Neural progenitor cell (in vitro differentiated cells): Measurements from ENCODE around the gene NOP53. TPM values are rescaled to one million over a fixed set of nuclear protein-coding genes. Genes with fewer than 3 reads are reported as not detected.

Experiments used
- DNase-seq: peaks from one replicate; pipeline ENCODE4 v3.0.0-alpha.2; 2016; ENCODE audit warnings: low spot score
- H2AFZ ChIP-seq: fragments of 200-600 bp; sonication (generic); replicated peaks from 2 replicates; pipeline ENCODE4 v1.6.1; 2016; ENCODE audit warnings: antibody characterized with exemption
- H3F3A ChIP-seq: fragments of 200-600 bp; sonication (generic); 2 replicates; pipeline ENCODE4 v1.6.1; 2016; ENCODE audit warnings: antibody characterized with exemption, low read depth
- H3K27ac ChIP-seq: fragments of 200-600 bp; sonication (generic); 2 replicates; pipeline ENCODE4 v1.5.1; 2016; ENCODE audit warnings: mild to moderate bottlenecking
- H3K27me3 ChIP-seq: fragments of 200-600 bp; sonication (generic); 2 replicates; pipeline ENCODE4 v1.6.1; 2016; ENCODE audit warnings: mild to moderate bottlenecking, moderate library complexity
- H3K36me3 ChIP-seq: fragments of 200-600 bp; sonication (generic); 2 replicates; pipeline ENCODE4 v1.5.1; 2016
- H3K4me1 ChIP-seq: fragments of 200-600 bp; sonication (generic); 2 replicates; pipeline ENCODE4 v1.6.1; 2016; ENCODE audit warnings: mixed run types
- H3K4me2 ChIP-seq: fragments of 200-600 bp; sonication (generic); 2 replicates; pipeline ENCODE4 v1.6.1; 2016
- H3K4me3 ChIP-seq: fragments of 200-600 bp; sonication (generic); 2 replicates; pipeline ENCODE4 v1.5.1; 2016
- H3K79me2 ChIP-seq: fragments of 200-600 bp; sonication (generic); 2 replicates; pipeline ENCODE4 v1.6.1; 2016; ENCODE audit warnings: low read depth
- H3K9ac ChIP-seq: fragments of 200-600 bp; sonication (generic); 2 replicates; pipeline ENCODE4 v1.6.1; 2016
- H3K9me3 ChIP-seq: fragments of 200-600 bp; sonication (generic); 2 replicates; pipeline ENCODE4 v1.5.1; 2016; ENCODE audit warnings: low read depth
- H4K20me1 ChIP-seq: fragments of 200-600 bp; sonication (generic); 2 replicates; pipeline ENCODE4 v1.6.1; 2016; ENCODE audit warnings: low read depth
- H3K27ac Mint-ChIP-seq: 3 replicates; pipeline ENCODE4 v1.8.0; 2021; ENCODE audit warnings: mixed read lengths
- H3K27me3 Mint-ChIP-seq: 2 replicates; pipeline ENCODE4 v1.8.0; 2022; ENCODE audit warnings: low read depth, mild to moderate bottlenecking, inconsistent platforms, moderate library complexity, mixed read lengths; ENCODE audit not compliant: insufficient read depth
- H3K36me3 Mint-ChIP-seq: 3 replicates; pipeline ENCODE4 v1.8.0; 2021; ENCODE audit warnings: mixed read lengths
- H3K4me1 Mint-ChIP-seq: 3 replicates; pipeline ENCODE4 v1.8.0; 2021; ENCODE audit warnings: mixed read lengths
- H3K4me3 Mint-ChIP-seq: 3 replicates; pipeline ENCODE4 v1.8.0; 2021; ENCODE audit warnings: mild to moderate bottlenecking, moderate library complexity, mixed read lengths
- H3K9me3 Mint-ChIP-seq: 3 replicates; pipeline ENCODE4 v1.8.0; 2020; ENCODE audit warnings: mixed read lengths
- EZH2 ChIP-seq: fragments of 200-600 bp; sonication (generic); IDR thresholded peaks from 2 replicates; pipeline ENCODE4 v1.6.1; 2017; ENCODE audit warnings: antibody characterized with exemption, mild to moderate bottlenecking, moderate library complexity
- EZH2phosphoT487 ChIP-seq: fragments of 200-600 bp; sonication (generic); IDR thresholded peaks from 2 replicates; pipeline ENCODE4 v1.6.1; 2017; ENCODE audit warnings: antibody characterized with exemption
- total RNA-seq: library from RNA; depleted of rRNA; stranded (reverse); fragments of >200 nt; gene quantifications from 2 replicates; pipeline ENCODE4 v1.2.3, GENCODE V29; 2015; ENCODE audit warnings: low replicate concordance
- TF ChIP-seq, protein P1 (sequence below): fragments of 200-600 bp; sonication (generic); IDR thresholded peaks from 2 replicates; pipeline ENCODE4 v1.5.1; 2017; ENCODE audit warnings: antibody characterized with exemption, mild to moderate bottlenecking

Gene NOP53
- total RNA-seq, 1 donor from 2014 or later = 101 TPM

DNA sequence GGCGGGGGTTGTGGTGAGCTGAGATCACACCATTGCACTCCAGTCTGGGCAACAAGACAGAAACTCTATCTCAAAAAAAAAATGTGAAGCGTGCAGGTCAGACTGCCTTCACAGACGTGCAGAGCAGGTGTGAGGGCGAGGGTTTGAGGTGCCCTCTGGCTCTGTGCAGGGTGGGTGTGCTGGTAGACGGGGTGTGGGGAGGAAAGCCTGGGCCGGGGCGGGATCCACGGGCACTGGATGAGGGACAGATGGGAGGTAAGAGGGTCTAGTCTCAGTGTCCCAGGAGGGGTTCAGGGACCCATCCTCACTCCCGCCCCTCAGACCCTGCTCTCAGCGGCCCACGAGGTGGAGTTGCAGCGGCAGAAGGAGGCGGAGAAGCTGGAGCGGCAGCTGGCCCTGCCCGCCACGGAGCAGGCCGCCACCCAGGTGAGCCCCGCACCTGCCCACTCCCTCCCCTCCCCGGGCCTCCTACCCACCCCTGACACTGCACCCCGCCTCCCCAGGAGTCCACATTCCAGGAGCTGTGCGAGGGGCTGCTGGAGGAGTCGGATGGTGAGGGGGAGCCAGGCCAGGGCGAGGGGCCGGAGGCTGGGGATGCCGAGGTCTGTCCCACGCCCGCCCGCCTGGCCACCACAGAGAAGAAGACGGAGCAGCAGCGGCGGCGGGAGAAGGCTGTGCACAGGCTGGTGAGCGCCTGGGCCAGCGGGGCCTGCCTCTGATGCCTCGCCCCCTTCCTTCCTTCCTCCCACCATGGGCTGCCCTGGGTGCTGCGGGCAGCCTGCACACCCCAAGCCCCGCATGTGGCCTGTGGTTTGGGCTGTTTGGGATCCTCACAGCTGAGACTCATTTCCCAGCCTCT, 9.1 kb downstream of the NOP53 start:
- H3K9me3 Mint-ChIP-seq = peaks cover 2% of the 10 kb centered on the region
- H3K4me3 Mint-ChIP-seq = no peak overlapping the region
- Histone ChIP-seq H3K27me3 (no peaks in the 10 kb centered on the region), H2AFZ (no peak overlapping the region), H3K79me2 (no peaks in the 10 kb centered on the region), H3F3A (no peaks in the 10 kb centered on the region), H3K9me3 (no peaks in the 10 kb centered on the region), H3K9ac (no peak overlapping the region), H3K4me2 (no peak overlapping the region), H3K36me3 (no peaks in the 10 kb centered on the region), H3K4me3 (no peak overlapping the region), H3K27ac (no peak overlapping the region), H3K4me1 (no peaks in the 10 kb centered on the region), H4K20me1 (no peaks in the 10 kb centered on the region)
- peaks cover 5% of the 10 kb centered on the region for H3K27me3 Mint-ChIP-seq
- no peaks in the 10 kb centered on the region for H3K4me1 Mint-ChIP-seq
- no peak for DNase-seq
- TF ChIP-seq, protein P1, sequence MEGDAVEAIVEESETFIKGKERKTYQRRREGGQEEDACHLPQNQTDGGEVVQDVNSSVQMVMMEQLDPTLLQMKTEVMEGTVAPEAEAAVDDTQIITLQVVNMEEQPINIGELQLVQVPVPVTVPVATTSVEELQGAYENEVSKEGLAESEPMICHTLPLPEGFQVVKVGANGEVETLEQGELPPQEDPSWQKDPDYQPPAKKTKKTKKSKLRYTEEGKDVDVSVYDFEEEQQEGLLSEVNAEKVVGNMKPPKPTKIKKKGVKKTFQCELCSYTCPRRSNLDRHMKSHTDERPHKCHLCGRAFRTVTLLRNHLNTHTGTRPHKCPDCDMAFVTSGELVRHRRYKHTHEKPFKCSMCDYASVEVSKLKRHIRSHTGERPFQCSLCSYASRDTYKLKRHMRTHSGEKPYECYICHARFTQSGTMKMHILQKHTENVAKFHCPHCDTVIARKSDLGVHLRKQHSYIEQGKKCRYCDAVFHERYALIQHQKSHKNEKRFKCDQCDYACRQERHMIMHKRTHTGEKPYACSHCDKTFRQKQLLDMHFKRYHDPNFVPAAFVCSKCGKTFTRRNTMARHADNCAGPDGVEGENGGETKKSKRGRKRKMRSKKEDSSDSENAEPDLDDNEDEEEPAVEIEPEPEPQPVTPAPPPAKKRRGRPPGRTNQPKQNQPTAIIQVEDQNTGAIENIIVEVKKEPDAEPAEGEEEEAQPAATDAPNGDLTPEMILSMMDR = no peak
- TF ChIP-seq EZH2phosphoT487 (no peak), EZH2 (no peak)
- peaks cover 25% of the 10 kb centered on the region for H3K36me3 Mint-ChIP-seq
- H3K27ac Mint-ChIP-seq = no peak overlapping the region

DNA sequence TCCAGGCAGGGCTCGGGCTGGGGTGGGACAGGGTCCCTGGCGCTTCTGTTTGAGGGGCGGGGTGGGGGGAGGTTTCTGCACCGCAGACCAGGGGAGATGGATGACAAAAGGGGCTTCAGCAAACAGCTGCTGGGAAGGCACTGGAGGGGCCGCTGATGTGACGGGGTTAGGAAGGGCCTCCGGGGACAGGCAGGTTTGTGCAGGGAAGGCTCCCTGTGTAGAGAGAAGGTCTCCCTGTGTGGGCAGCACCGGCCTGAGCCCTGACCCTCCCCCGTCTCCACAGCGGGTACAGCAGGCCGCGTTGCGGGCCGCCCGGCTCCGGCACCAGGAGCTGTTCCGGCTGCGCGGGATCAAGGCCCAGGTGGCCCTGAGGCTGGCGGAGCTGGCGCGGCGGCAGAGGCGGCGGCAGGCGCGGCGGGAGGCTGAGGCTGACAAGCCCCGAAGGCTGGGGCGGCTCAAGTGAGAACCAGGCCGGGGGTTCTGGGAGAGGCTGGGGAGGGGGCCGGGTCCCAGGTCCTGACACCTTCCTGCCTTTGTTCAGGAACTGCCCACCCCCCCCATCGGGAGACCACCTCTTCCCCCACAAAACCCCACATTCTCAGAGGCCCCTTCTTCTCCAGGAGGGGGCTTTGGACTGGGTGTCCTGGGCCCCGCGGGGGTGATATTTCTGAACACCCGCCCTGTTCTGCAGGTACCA, 9.9 kb downstream of the NOP53 start:
- peaks cover 2% of the 10 kb centered on the region for H3K9me3 Mint-ChIP-seq
- H3K36me3 ChIP-seq = no peaks in the 10 kb centered on the region
- no peak overlapping the region for H3K27ac ChIP-seq

DNA sequence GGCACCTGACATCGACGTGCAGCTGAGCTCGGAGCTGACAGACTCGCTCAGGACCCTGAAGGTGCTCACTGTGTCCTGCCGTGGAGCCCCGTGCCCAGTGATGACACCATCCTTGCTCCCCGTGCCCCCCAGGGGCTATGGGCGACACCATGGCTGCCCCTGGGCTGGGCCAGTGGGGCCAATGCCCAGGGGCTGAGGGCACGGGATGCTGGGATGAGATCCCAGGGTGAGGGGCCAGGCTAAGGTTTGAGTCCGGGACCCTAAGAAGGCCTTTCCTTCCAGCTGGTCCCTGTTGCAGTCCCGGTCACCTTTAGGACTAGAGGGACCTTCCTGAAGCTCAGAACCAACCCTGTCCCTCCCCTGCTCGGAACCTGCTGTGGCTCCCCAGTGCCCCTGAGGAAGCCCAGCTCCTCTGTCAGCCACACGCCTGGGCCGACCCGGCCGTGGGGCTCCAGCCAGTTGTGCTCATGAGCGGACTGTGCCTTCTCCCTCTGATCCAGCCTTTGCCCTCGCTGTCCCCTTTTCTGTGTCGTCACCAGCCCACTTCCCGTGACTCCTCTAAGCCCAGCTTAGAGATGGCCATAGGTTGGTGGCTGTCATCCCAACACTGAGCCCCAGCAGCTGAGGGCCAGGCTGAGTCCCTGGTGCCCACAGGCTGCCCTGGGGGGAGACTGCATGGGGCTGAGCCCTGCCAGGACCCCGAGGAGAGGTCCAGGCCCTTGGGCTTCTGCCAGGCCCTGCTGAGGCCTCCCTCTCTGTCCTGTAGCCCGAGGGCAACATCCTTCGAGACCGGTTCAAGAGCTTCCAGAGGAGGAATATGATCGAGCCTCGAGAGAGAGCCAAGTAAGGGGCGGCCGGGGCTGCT, 10.6 kb downstream of the NOP53 start:
- no peaks in the 10 kb centered on the region for H3K4me1 ChIP-seq
- DNase-seq = no peak
- no peak overlapping the region for H3K4me3 ChIP-seq
- H4K20me1 ChIP-seq = no peaks in the 10 kb centered on the region
- no peak overlapping the region for H3K4me3 Mint-ChIP-seq
- no peak overlapping the region for H3K27ac ChIP-seq
- TF ChIP-seq EZH2phosphoT487 = no peak
- TF ChIP-seq, protein P1 = no peak
- TF ChIP-seq EZH2 = no peak
- H3F3A ChIP-seq = peaks cover 7% of the 10 kb centered on the region
- no peak overlapping the region for H3K9ac ChIP-seq
- H2AFZ ChIP-seq = no peak overlapping the region
- H3K27me3 Mint-ChIP-seq = peaks cover 5% of the 10 kb centered on the region
- no peaks in the 10 kb centered on the region for H3K27me3 ChIP-seq
- H3K4me2 ChIP-seq = no peak overlapping the region
- peaks cover 25% of the 10 kb centered on the region for H3K36me3 Mint-ChIP-seq
- H3K36me3 ChIP-seq = no peaks in the 10 kb centered on the region
- no peaks in the 10 kb centered on the region for H3K4me1 Mint-ChIP-seq
- H3K79me2 ChIP-seq = no peaks in the 10 kb centered on the region
- peaks cover 2% of the 10 kb centered on the region for H3K9me3 Mint-ChIP-seq
- H3K27ac Mint-ChIP-seq = no peak overlapping the region
- H3K9me3 ChIP-seq = no peaks in the 10 kb centered on the region

More for the DNA sequence above, 9.9 kb downstream of the NOP53 start:
- Histone ChIP-seq H3K4me2 (no peak overlapping the region), H3K4me3 (no peak overlapping the region), H4K20me1 (no peaks in the 10 kb centered on the region), H3F3A (no peaks in the 10 kb centered on the region), H3K9ac (no peak overlapping the region), H3K27me3 (no peaks in the 10 kb centered on the region), H3K79me2 (no peaks in the 10 kb centered on the region), H2AFZ (no peak overlapping the region), H3K9me3 (no peaks in the 10 kb centered on the region), H3K4me1 (no peaks in the 10 kb centered on the region)
- no peak overlapping the region for H3K27ac Mint-ChIP-seq
- TF ChIP-seq EZH2phosphoT487 = no peak
- TF ChIP-seq EZH2 = no peak
- TF ChIP-seq, protein P1 = no peak
- DNase-seq = no peak
- H3K4me3 Mint-ChIP-seq = no peak overlapping the region
- peaks cover 5% of the 10 kb centered on the region for H3K27me3 Mint-ChIP-seq
- H3K36me3 Mint-ChIP-seq = peaks cover 25% of the 10 kb centered on the region
- H3K4me1 Mint-ChIP-seq = no peaks in the 10 kb centered on the region
